ENCODE measurements around the gene RINL. TPM values are rescaled to one million over a fixed set of nuclear protein-coding genes. Genes with fewer than 3 reads are reported as not detected.

The RINL gene, protein sequence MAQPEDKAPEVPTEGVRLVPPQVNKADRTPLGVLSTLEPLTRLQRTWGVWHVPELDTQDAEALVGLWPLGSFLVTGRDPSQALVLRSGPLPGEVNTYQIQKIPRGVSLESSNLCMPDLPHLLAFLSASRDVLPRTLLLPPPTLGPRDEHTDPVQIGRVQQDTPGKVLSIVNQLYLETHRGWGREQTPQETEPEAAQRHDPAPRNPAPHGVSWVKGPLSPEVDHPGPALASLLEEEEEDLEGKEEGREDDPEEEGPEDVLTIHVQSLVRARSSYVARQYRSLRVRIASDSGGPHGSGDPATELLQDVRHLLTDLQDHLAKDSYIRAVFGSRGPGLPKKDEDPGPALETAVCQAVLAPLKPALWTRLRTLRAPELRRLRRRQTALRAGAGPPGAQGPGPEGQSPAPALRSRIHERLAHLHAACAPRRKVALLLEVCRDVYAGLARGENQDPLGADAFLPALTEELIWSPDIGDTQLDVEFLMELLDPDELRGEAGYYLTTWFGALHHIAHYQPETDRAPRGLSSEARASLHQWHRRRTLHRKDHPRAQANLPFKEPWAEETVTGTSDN
- 6.9 and 8.2 TPM in 2 replicates for total RNA-seq (2014; rRNA removed; shearing (Covaris generic); ENCODE audit: low replicate concordance)

DNA sequence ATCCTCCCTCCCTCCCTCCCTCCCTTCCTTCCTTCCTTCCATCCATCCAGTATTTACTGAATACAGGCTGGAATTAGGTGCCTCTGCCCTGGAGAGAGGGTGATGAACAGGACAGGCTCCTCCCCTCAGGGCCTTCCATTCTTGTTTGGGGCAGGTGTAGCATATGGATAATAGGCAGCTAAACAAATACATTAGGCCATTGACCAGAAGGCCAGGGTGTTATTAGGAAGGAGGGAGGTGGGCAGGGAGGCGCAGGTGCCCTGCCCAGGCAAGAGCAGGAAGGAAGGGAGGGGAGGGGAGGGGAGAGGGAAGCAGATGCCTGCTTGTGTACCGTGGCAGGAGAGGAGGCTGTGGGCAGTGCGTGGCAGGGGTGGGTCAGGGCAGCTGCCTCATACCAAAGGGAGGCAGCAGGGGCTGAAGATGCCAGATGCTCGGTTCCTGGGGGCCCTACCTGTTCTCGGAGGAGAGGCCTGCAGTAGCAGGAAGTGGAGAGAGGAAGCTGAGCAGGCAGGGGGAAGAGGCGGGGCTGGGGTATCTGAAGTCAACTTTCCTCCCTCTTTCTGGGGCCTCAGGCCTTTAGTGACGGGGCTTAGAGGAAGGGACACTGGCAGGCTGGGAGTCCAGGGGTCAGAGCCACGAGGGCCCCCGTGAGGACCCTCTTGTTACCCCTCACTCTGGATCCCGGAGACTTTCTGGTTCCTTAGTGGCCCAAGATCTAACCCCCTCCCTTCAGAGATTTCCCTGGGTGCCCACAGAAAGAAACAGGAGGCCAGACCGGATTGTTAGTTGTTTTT lies at the start of gene RINL:
TSS of gene RINL (minus strand) at position 495 of the 794 bp plus-strand sequence. CDS start 1,533 bp downstream, outside the sequence.
- no peak for DNase-seq
- Histone ChIP-seq H3K9me3 (no peaks in the 10 kb centered on the region), H3K36me3 (no peaks in the 10 kb centered on the region), H3K27me3 (no peaks in the 10 kb centered on the region), H3K4me3 (no peak within 1 kb of the TSS)

DNA sequence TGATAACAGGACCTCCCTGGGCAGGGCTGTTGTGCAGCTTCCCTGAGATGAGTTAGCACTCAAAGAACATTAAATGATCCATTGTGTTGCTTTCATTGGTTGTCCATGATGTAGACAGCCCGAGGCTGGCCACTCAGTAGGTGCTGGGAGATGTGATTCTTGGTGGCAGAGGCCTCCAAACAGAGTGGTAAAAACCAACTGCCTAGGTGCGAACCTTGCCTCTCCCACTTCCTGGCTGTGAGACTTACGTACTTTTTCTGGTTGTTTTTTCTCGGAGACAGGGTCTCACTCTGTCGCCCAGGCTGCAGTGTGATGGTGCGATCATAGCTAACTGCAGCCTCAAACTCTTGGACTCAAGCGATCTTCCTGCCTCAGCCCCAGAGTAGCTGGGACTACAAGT lies 46.3 kb upstream of the RINL start:
- H3K36me3 ChIP-seq: peaks cover 49% of the 10 kb centered on the region
- no peak for DNase-seq
- H3K9me3 ChIP-seq: no peaks in the 10 kb centered on the region
- no peaks in the 10 kb centered on the region for H3K27me3 ChIP-seq
- no peak overlapping the region for H3K4me3 ChIP-seq

DNA sequence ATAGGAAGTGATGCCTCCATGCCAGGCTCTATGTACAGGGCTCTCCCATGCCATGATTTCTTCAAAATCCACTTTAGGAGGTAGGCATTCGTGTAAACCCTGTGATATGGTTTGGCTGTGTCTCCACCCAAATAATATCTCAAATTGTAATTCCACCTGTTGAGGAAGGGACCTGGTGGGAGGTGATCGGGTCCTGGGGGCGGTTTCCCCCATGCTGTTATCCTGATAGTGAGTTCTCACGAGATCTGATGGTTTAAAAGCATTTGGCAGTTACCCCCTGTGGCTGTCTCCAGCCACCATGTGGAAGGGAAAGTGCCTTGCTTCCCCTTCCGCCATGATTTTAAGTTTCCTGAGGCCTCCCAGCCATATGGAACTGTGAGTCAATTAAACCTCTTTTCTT lies 44.4 kb upstream of the RINL start:
- peaks cover 36% of the 10 kb centered on the region for H3K36me3 ChIP-seq
- no peaks in the 10 kb centered on the region for H3K9me3 ChIP-seq
- H3K27me3 ChIP-seq: no peaks in the 10 kb centered on the region
- DNase-seq: no peak
- no peak overlapping the region for H3K4me3 ChIP-seq

DNA sequence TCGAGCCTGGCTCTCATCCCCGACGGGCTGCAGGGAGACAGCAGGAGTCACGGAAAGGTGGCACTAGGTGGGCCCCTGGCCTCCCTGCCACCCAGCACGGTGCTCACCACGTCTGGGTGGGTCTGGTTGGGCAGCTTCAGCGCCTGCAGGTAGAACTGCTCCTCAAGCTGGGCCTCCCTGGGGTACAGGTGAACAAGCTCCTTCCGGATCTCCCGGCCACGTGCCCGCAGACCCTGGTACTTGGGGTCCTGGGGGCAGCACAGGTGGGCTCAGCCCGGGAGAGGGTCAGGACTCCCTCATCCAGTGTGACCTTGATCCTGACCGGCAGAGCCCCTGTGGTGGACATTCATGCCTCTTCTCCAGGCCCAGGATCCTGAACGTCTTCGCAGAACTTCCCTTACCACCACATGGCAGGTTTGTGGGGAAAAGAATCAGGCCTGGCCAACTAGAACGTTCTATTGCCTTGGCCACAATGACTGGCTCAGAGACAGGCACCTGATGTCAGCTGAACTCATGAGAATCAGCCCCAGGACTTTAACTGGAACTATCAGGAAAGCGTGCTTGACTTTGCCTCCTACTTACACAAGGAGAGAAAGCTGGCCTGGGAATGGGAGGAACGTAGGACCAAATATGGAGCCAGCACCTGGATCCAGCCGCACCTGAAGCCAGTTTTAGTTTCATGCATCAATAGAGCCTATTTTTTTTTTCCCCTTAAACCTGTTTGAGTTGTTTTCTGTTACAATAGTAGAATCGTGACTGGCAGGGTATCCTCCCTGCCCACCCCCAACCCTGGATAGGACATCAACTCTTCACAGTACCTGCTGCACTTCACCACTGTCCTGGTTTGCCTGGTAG lies 43.6 kb upstream of the RINL start:
- no peak for DNase-seq
- Histone ChIP-seq H3K27me3 (no peaks in the 10 kb centered on the region), H3K4me3 (no peak overlapping the region), H3K9me3 (no peaks in the 10 kb centered on the region), H3K36me3 (peaks cover 36% of the 10 kb centered on the region)

DNA sequence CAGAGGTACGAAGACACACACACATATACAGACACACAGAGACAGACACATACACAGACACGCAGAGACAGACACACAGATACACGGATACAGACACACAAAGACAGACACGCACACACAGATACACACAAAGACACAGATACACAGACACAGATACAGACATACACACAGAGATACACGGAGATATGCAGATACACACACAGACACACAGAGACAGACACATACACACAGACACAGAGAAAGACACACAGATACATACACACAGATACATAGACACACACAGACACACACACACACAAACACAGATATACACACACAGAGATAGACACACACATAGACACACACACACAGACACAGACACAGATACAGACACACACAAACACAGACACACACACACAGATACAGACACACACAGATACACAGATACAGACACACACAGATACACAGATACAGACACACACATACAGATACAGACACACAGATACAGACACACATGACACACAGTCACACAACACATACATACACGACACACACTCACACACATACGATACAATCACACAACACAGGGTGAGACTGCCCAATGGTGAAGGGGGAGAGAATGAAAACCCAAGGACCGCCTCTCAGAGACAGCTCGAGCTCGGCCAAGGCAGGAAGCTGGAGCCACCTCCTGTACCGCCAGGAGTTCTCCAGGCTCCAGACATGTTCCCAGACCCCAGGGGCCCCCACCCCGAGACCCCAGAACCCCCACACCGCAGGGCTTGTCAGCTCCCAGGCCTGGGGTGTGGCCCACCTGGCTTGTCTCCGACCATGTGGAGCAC lies 42.7 kb upstream of the RINL start:
- H3K4me3 ChIP-seq: no peak overlapping the region
- no peaks in the 10 kb centered on the region for H3K27me3 ChIP-seq
- no peak for DNase-seq
- peaks cover 28% of the 10 kb centered on the region for H3K36me3 ChIP-seq
- H3K9me3 ChIP-seq: no peaks in the 10 kb centered on the region

DNA sequence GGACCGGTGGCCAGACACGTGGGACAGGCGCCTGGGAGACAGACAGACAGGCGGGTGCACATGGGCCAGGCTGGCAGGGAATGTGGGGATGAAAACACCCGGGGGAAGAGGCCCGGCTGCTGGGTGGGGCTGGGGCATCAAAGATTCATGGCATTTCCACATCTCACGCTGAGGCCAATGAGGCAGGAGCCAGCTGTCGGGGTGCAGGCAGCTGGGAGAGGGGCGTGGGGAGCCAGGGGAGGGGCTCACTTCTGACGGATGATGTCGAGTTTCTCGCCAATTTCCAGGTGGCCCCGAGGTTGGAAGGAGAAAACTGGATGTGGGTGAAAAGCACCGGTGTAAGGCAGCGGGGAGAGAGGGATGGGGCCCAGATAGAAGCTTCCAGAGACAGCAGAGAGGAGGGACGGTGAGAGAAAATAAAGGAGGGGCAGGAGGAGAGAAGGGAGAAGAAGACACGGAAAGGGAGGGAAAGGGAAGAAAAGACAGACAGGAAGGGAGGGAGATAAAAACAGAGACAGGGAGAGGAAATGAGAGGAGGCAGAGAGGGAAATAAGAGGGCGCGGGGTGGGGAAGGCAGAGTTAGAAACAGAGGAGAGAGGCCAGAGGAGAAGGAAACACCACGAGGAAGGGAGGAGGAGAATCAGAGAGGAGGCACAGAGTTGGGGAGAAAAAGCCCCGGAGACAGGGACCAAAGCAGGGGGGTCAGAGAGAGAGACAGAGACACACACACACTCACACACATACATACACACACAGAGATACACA lies 41.9 kb upstream of the RINL start:
- no peaks in the 10 kb centered on the region for H3K27me3 ChIP-seq
- DNase-seq: no peak
- no peaks in the 10 kb centered on the region for H3K9me3 ChIP-seq
- no peak overlapping the region for H3K4me3 ChIP-seq
- peaks cover 20% of the 10 kb centered on the region for H3K36me3 ChIP-seq

DNA sequence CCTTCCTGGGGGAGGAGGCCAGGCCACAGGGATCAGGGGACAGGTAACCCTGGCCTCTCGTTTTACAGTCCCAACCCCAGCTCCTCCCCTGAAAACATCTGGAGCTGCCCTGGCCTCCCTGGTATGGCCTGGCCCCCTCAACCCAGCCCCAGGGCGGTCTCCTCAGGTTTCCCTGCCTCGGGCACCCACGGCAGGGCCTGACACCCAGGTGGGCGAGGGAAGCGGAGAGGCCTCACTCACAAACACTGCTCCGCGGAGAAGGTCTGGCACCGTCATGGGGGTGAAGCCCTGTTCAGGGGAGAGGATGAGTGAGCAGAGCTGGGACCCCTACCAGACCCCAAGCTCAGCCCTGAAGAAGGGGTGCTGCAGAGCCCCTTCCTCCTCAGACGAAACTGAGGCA lies 40.5 kb upstream of the RINL start:
- H3K36me3 ChIP-seq: peaks cover 10% of the 10 kb centered on the region
- DNase-seq: no peak
- H3K9me3 ChIP-seq: no peaks in the 10 kb centered on the region
- H3K4me3 ChIP-seq: no peak overlapping the region
- no peaks in the 10 kb centered on the region for H3K27me3 ChIP-seq

DNA sequence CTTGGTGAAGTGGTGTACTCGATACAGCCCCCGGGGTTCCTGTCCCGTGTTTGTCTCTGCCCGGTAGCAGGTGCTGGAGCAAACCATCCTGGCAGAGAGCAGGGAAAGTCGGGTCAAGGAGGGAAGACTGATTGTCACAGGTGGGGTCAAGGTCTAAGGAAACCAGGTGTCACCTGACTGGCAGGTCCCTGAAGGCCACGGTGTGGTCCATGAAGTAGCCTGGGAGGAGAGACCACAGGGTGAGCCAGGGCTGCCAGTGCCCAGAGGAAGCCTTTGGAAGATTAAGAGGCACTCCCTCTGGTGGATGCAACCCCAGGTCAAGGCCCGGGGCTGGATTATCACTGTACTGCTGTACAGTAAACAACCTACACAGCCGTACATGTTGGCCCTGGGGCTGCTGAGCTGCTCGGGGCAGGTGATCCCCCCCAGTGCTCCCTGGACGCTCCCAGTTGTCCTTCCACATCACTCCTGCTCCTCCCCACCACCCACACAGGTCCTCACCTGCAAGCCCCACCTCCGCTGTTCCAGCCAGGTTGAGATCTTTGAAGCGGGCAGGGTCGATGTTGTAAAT lies 39.9 kb upstream of the RINL start:
- Histone ChIP-seq H3K27me3 (no peaks in the 10 kb centered on the region), H3K4me3 (no peak overlapping the region), H3K36me3 (peaks cover 10% of the 10 kb centered on the region), H3K9me3 (no peaks in the 10 kb centered on the region)
- peak; percentile 22 for DNase-seq

DNA sequence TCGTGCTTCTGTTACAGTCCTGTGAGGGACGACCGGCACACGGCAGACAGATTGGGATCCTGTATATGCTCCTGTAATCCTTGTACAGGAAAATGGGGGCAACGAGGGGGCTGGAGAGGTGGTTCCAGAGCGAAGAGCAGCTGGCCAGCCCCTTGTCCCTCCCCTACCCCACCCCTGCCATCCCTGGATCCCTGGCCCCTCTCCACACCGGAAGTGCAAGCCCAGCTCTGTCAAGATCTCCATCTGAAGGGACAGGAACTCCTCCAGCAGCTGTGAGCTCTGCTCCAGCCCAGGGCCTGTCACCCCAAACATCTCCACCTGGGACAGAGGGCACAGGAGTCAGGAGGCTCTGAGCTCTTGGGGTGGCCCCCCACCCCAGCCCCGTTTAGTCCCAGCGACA lies 39.4 kb upstream of the RINL start:
- no peak for DNase-seq
- Histone ChIP-seq H3K4me3 (no peak overlapping the region), H3K36me3 (peaks cover 9% of the 10 kb centered on the region), H3K27me3 (no peaks in the 10 kb centered on the region), H3K9me3 (no peaks in the 10 kb centered on the region)

DNA sequence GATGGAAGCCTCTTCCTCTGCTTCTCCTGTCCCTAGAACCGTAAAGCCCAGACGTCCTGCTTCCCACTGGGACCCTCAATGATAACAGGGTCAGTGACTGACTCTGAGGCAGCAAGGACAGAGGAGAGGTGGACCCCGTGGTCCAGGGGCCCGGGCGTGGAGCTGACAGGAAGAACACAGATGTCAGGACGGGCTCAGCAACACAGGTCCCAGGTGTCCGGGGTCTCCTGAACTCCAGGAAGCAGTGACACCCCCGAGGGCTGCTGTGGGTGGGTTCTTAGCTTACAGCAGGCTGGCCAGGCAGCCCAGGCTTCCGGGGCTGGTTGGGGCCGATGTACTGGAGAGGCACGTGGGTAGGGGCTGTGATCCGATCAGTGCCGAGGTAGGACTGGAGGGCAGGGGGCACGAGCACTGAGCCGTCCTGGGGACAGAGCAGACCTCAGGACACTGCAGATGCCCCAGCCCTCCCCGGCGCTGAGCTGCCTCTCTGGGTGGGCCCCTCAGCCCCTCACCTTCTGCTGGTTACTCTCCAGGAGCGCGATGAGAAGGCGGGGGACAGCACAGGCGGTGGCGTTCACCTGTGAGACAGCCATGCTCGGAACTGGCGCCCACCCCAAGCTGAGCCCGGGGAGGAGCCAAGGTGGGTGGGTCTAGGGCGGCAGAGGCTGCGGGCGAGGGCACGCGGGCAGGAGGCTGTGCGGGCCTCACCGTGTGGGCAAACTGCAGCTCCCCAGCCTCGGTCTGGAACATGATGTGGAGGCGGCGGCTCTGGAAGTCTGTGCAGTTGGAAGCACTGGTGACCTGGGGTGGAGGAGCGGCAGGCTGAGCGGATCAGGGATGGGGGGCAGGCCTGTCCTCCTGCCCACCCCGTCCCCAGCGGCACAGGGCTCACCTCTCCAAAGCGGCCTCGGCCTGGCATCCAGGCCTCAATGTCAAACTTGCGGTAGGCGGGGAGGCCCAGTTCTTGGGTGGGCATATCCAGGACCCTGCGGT lies 37.5 kb upstream of the RINL start:
- DNase-seq: no peak
- Histone ChIP-seq H3K27me3 (no peaks in the 10 kb centered on the region), H3K36me3 (no peaks in the 10 kb centered on the region; the same call in 1 of the 2 replicates), H3K4me3 (no peak overlapping the region), H3K9me3 (no peaks in the 10 kb centered on the region)

DNA sequence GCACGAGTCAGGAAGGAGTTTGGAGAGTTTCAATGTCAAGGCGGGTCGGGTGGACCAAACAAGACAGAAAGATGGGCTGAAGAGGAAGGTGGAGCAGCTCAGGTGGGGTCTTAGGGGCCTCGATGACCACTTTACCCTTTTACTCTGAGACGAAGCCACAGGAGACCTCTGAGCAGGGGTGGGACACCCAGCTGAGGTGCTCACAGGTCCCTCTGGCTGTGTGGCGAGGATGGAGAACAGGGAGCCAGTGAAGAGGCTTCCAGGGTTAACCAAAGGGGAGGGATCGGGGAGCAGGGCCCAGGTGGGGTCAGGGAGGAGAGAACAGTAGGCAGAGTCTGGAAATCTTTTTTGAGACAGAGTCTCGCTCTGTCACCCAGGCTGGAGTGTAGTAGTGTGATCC lies 35.9 kb upstream of the RINL start:
- no peaks in the 10 kb centered on the region for H3K9me3 ChIP-seq
- no peak overlapping the region for H3K4me3 ChIP-seq
- H3K36me3 ChIP-seq: no peaks in the 10 kb centered on the region; the same call in 1 of the 2 replicates
- no peaks in the 10 kb centered on the region for H3K27me3 ChIP-seq
- no peak for DNase-seq

DNA sequence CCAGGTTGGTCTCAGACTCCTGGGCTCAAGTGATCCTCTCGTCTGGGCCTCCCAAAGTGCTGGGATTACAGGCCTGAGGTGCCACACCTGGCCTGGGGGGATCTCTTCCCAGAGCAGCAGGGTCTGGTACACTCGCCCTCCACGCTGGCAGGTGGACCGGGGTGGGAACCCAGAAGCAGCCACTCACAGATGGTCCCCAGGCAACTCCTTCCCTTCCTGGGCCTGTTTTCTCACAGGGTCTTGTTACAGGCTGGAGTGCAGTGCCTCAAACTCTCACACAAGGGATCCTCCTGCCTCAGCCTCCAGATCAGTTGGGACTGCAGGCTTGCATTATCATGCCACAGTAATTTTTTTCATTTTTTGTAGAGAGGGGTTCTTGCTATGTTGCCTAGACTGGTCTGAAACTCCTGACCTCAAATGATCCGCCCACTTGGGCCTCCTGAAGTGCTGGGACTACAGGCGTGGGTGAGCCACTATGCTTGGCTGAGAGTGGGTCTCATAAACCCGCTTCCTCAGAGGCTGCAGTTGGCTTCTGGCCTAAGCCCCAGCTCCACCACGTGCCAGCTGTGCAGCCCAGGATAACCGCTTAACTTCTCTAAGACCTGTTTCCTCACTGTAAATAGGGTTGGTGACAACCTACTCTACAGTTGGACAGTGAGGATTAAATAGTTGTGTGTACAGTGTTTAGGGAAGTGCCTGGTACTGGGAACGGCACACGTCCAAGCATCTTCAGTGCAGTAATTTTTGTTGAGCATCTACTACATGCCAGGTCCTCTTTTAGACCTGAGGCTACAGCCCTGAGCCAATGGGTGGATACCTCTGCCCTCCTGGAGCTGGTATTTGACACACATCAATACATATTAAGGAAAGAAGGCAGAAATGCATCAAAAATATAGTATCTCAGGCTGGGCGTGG lies 34.8 kb upstream of the RINL start:
- H3K36me3 ChIP-seq: no peaks in the 10 kb centered on the region; the same call in 1 of the 2 replicates
- no peaks in the 10 kb centered on the region for H3K27me3 ChIP-seq
- no peaks in the 10 kb centered on the region for H3K9me3 ChIP-seq
- DNase-seq: peak; percentile 40
- H3K4me3 ChIP-seq: no peak overlapping the region

DNA sequence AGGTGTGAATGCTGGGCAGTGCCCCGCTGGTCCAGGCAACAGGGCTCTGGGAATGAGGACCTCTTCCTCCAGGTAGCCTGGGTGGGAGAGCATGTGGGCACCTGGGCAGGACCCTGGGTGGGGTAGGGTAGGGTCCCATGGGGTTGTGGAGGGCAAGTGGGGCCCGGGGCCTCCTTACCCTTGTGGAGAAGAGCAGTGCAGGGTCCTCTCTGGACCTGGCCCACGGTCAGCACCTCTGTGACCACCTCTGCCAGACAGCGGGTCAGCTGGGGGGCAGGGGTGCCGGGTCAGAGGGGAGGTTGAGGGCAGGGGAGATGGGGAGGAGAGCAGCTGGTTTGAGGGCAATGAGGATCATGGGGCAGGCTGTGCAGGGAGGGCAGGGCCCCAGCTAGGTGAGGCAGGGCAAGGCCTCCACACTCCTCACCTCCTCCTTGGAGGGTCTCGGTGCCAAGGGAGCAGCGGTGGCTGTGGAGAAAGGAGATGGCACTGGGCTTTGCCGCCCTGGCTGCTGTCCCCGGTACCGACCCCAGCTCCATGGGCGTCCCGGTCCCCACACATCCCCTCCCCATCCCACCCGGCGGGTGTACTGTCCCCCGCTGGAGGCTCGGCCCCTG lies 33.4 kb upstream of the RINL start:
- DNase-seq: no peak
- no peaks in the 10 kb centered on the region for H3K9me3 ChIP-seq
- no peak overlapping the region for H3K4me3 ChIP-seq

More for the DNA sequence above, 33.4 kb upstream of the RINL start:
- Histone ChIP-seq H3K36me3 (peaks cover 11% of the 10 kb centered on the region), H3K27me3 (no peaks in the 10 kb centered on the region)

Data from MG63 (cell line).